HepG2 (cell line): ENCODE data around the gene NAV2. TPM values are rescaled to one million over a fixed set of nuclear protein-coding genes. Genes with fewer than 3 reads are reported as not detected.

ENCODE experiments used
- ATAD3A ChIP-seq: sonication (generic); formaldehyde crosslinking; IDR thresholded peaks from 2 replicates; pipeline ENCODE4 v1.4.0; 2020; ENCODE audit warnings: missing genetic modification reagents
- FOXP1 ChIP-seq, 2 experiments: fragments of 450-650 bp in 1 of 2; IDR thresholded peaks; 2 replicates each; pipeline ENCODE4 v1.6.1; 2017 to 2018; ENCODE audit warnings: antibody characterized with exemption in 1 of 2
- GZF1 ChIP-seq: sonication (generic); formaldehyde crosslinking; IDR thresholded peaks from 2 replicates; pipeline ENCODE4 v1.5.1; 2020; ENCODE audit warnings: mild to moderate bottlenecking, missing genetic modification reagents
- HIVEP1 ChIP-seq: sonication (generic); formaldehyde crosslinking; IDR thresholded peaks from 2 replicates; pipeline ENCODE4 v1.4.0; 2020; ENCODE audit warnings: mild to moderate bottlenecking, missing genetic modification reagents
- MBD4 ChIP-seq: IDR thresholded peaks from 2 replicates; pipeline ENCODE4 v1.6.1; 2012; ENCODE audit warnings: low read length, inconsistent platforms, borderline replicate concordance
- MIER2 ChIP-seq: IDR thresholded peaks from 2 replicates; pipeline ENCODE4 v1.6.1; 2016; ENCODE audit warnings: missing biosample characterization, missing genetic modification reagents
- NCOA1 ChIP-seq: sonication (generic); formaldehyde crosslinking; IDR thresholded peaks from 2 replicates; pipeline ENCODE4 v1.9.0; 2021; ENCODE audit warnings: missing genetic modification reagents
- NFE2L1 ChIP-seq: sonication (generic); formaldehyde crosslinking; IDR thresholded peaks from 2 replicates; pipeline ENCODE4 v1.4.0; 2020; ENCODE audit warnings: missing genetic modification reagents, mild to moderate bottlenecking, borderline replicate concordance
- NFRKB ChIP-seq: fragments of 450-650 bp; IDR thresholded peaks from 2 replicates; pipeline ENCODE4 v1.6.1; 2017
- SETDB1 ChIP-seq: sonication (generic); formaldehyde crosslinking; IDR thresholded peaks from 2 replicates; pipeline ENCODE4 v1.5.1; 2020; ENCODE audit warnings: missing genetic modification reagents, mild to moderate bottlenecking, borderline replicate concordance
- SMARCC2 ChIP-seq: fragments of 450-650 bp; IDR thresholded peaks from 2 replicates; pipeline ENCODE4 v1.6.1; 2017; ENCODE audit warnings: antibody characterized with exemption, mild to moderate bottlenecking
- SNRNP70 ChIP-seq: fragments of 200-400 bp; formaldehyde crosslinking; IDR thresholded peaks from 2 replicates; pipeline ENCODE4 v1.6.1; 2017; ENCODE audit warnings: mild to moderate bottlenecking, low read depth, low read length, moderate library complexity
- ZFP36L2 ChIP-seq: sonication (generic); formaldehyde crosslinking; IDR thresholded peaks from 2 replicates; pipeline ENCODE4 v1.4.0; 2020; ENCODE audit warnings: missing genetic modification reagents
- ZNF232 ChIP-seq: sonication (generic); formaldehyde crosslinking; IDR thresholded peaks from 2 replicates; pipeline ENCODE4 v1.4.0; 2020; ENCODE audit warnings: missing genetic modification reagents, borderline replicate concordance
- ZNF337 ChIP-seq: sonication (generic); formaldehyde crosslinking; IDR thresholded peaks from 2 replicates; pipeline ENCODE4 v1.5.1; 2020; ENCODE audit warnings: missing genetic modification reagents, low read depth, mild to moderate bottlenecking, borderline replicate concordance
- ZNF33B ChIP-seq: sonication (generic); formaldehyde crosslinking; IDR thresholded peaks from 2 replicates; pipeline ENCODE4 v1.5.1; 2020; ENCODE audit warnings: mild to moderate bottlenecking, missing genetic modification reagents
- ZNF564 ChIP-seq: sonication (generic); formaldehyde crosslinking; IDR thresholded peaks from 2 replicates; pipeline ENCODE4 v1.8.1; 2023; ENCODE audit warnings: mild to moderate bottlenecking, missing genetic modification reagents
- ZNF619 ChIP-seq: sonication (generic); formaldehyde crosslinking; IDR thresholded peaks from 2 replicates; pipeline ENCODE4 v1.4.0; 2020; ENCODE audit warnings: mild to moderate bottlenecking, missing genetic modification reagents
- ZNF781 ChIP-seq: sonication (generic); formaldehyde crosslinking; IDR thresholded peaks from 2 replicates; pipeline ENCODE4 v1.5.1; 2020; ENCODE audit warnings: borderline replicate concordance, mild to moderate bottlenecking, missing genetic modification reagents; ENCODE audit errors: not compliant biosample characterization
- ZNF816 ChIP-seq: sonication (generic); formaldehyde crosslinking; IDR thresholded peaks from 2 replicates; pipeline ENCODE4 v1.8.0; 2022; ENCODE audit warnings: missing genetic modification reagents, mild to moderate bottlenecking, borderline replicate concordance
- polyA plus RNA-seq, 8 experiments: library from polyadenylated mRNA; depleted of rRNA in 3 of 8; stranded (reverse) in 7 of 8; unstranded in 1 of 8; fragments of >200 nt; fragmentation: Illumina TruSeq in 4 of 8; extraction: Trizol in 4 of 8; gene quantifications; 2 replicates each; pipeline versions ENCODE4 v1.2.1 to v1.2.3, GENCODE V29; 2011 to 2016; ENCODE audit warnings: low read depth in 4 of 8, missing spikeins in 1 of 8, mixed read lengths in 1 of 8; ENCODE audit not compliant: insufficient read depth in 1 of 8
- total RNA-seq, 5 experiments: library from RNA; depleted of rRNA; stranded (reverse); fragments of >200 nt; fragmentation: Illumina TruSeq; extraction: Trizol; gene quantifications; 2 replicates each; pipeline ENCODE4 v1.2.3, GENCODE V29; 2016; ENCODE audit warnings: low read depth in 1 of 5
- TF ChIP-seq, protein P1 (sequence below): sonication (generic); formaldehyde crosslinking; IDR thresholded peaks from 2 replicates; pipeline ENCODE4 v1.5.0; 2020; ENCODE audit warnings: missing genetic modification reagents, mild to moderate bottlenecking, borderline replicate concordance
- TF ChIP-seq, protein P2 (sequence below): sonication (generic); formaldehyde crosslinking; IDR thresholded peaks from 2 replicates; pipeline ENCODE4 v1.4.0; 2020; ENCODE audit warnings: missing genetic modification reagents
- TF ChIP-seq, protein P3 (sequence below): sonication (generic); formaldehyde crosslinking; IDR thresholded peaks from 2 replicates; pipeline ENCODE4; 2020; ENCODE audit warnings: missing genetic modification reagents, mild to moderate bottlenecking, borderline replicate concordance
- TF ChIP-seq, protein P4 (sequence below): sonication (generic); formaldehyde crosslinking; IDR thresholded peaks from 2 replicates; pipeline ENCODE4 v1.9.0; 2022; ENCODE audit warnings: missing genetic modification reagents, mild to moderate bottlenecking, borderline replicate concordance
- TF ChIP-seq, protein P5 (sequence below): sonication (generic); formaldehyde crosslinking; IDR thresholded peaks from 2 replicates; pipeline ENCODE4 v1.9.0; 2021; ENCODE audit warnings: missing genetic modification reagents, mild to moderate bottlenecking, borderline replicate concordance

The NAV2 gene
- total and polyA plus RNA-seq, 2 of the 13 experiments (the other 11 are each of a cell fraction or from before 2014, with no cell fraction given) = 9.3 to 34.6 TPM

DNA sequence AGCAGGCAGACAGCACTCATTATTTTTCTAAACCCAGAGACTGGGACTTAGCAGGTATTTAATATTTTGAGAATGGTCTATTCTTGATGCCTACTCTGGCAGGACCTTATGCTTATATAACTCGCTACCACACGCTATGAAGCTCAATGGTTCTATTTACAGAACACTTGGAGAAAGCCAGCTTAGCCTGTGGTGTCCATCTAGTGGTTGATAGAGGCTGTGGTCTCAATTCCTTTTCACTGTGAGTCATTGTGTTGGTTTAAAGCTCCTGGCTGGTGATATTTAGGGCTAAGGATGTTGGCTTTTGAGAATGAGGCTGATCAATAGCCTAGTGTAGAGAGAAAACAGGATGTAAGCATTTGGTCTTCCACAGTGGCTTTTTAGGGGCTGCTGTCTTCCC lies 241.3 kb downstream of the NAV2 start (continued):
- TF ChIP-seq, protein P1, sequence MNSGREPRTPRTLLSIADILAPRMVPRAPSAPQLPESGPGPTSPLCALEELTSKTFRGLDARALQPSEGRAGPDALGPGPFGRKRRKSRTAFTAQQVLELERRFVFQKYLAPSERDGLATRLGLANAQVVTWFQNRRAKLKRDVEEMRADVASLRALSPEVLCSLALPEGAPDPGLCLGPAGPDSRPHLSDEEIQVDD (CRISPR knock-in tag) = no peak
- TF ChIP-seq ZNF564 (CRISPR knock-in tag) (no peak), ATAD3A (no peak), ZNF781 (no peak), ZFP36L2 (no peak), ZNF619 (no peak), MIER2 (CRISPR knock-in tag) (no peak), SETDB1 (CRISPR knock-in tag) (no peak), GZF1 (CRISPR knock-in tag) (0 out of 2 replicates have a peak, but pooled peaks have one; percentile 39), SMARCC2 (no peak), SNRNP70 (no peak), ZNF232 (no peak), NCOA1 (CRISPR knock-in tag) (no peak), ZNF816 (CRISPR knock-in tag) (no peak), NFE2L1 (CRISPR knock-in tag) (no peak), ZNF33B (CRISPR knock-in tag) (no peak), NFRKB (no peak), MBD4 (no peak), FOXP1 (IDR thresholded peaks at IDR 0.05) (no peak), FOXP1 (CRISPR knock-in tag; IDR thresholded peaks at IDR 0.05) (peak; percentile 81), HIVEP1 (CRISPR knock-in tag) (no peak), ZNF337 (no peak)
- TF ChIP-seq, protein P2, sequence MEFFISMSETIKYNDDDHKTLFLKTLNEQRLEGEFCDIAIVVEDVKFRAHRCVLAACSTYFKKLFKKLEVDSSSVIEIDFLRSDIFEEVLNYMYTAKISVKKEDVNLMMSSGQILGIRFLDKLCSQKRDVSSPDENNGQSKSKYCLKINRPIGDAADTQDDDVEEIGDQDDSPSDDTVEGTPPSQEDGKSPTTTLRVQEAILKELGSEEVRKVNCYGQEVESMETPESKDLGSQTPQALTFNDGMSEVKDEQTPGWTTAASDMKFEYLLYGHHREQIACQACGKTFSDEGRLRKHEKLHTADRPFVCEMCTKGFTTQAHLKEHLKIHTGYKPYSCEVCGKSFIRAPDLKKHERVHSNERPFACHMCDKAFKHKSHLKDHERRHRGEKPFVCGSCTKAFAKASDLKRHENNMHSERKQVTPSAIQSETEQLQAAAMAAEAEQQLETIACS (CRISPR knock-in tag) = no peak
- TF ChIP-seq, protein P3, sequence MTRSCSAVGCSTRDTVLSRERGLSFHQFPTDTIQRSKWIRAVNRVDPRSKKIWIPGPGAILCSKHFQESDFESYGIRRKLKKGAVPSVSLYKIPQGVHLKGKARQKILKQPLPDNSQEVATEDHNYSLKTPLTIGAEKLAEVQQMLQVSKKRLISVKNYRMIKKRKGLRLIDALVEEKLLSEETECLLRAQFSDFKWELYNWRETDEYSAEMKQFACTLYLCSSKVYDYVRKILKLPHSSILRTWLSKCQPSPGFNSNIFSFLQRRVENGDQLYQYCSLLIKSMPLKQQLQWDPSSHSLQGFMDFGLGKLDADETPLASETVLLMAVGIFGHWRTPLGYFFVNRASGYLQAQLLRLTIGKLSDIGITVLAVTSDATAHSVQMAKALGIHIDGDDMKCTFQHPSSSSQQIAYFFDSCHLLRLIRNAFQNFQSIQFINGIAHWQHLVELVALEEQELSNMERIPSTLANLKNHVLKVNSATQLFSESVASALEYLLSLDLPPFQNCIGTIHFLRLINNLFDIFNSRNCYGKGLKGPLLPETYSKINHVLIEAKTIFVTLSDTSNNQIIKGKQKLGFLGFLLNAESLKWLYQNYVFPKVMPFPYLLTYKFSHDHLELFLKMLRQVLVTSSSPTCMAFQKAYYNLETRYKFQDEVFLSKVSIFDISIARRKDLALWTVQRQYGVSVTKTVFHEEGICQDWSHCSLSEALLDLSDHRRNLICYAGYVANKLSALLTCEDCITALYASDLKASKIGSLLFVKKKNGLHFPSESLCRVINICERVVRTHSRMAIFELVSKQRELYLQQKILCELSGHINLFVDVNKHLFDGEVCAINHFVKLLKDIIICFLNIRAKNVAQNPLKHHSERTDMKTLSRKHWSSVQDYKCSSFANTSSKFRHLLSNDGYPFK (CRISPR knock-in tag) = no peak
- TF ChIP-seq, protein P4, sequence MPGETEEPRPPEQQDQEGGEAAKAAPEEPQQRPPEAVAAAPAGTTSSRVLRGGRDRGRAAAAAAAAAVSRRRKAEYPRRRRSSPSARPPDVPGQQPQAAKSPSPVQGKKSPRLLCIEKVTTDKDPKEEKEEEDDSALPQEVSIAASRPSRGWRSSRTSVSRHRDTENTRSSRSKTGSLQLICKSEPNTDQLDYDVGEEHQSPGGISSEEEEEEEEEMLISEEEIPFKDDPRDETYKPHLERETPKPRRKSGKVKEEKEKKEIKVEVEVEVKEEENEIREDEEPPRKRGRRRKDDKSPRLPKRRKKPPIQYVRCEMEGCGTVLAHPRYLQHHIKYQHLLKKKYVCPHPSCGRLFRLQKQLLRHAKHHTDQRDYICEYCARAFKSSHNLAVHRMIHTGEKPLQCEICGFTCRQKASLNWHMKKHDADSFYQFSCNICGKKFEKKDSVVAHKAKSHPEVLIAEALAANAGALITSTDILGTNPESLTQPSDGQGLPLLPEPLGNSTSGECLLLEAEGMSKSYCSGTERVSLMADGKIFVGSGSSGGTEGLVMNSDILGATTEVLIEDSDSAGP = no peak
- TF ChIP-seq, protein P5, sequence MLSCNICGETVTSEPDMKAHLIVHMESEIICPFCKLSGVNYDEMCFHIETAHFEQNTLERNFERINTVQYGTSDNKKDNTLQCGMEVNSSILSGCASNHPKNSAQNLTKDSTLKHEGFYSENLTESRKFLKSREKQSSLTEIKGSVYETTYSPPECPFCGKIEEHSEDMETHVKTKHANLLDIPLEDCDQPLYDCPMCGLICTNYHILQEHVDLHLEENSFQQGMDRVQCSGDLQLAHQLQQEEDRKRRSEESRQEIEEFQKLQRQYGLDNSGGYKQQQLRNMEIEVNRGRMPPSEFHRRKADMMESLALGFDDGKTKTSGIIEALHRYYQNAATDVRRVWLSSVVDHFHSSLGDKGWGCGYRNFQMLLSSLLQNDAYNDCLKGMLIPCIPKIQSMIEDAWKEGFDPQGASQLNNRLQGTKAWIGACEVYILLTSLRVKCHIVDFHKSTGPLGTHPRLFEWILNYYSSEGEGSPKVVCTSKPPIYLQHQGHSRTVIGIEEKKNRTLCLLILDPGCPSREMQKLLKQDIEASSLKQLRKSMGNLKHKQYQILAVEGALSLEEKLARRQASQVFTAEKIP (CRISPR knock-in tag) = no peak
